HEK293 (cell line): ENCODE results near the gene OR2F2.

Experiments
- CTCF ChIA-PET: fragments of 350-600 bp; formaldehyde crosslinking; extraction: SDS; loops from one replicate; lab custom pipeline; 2021; ENCODE audit warnings: antibody characterized with exemption; lab: Yijun Ruan, JAX
- POLR2A ChIA-PET: fragments of 300-600 bp; formaldehyde crosslinking; extraction: SDS; loops from one replicate; lab custom pipeline; 2020; ENCODE audit warnings: antibody characterized with exemption, inconsistent platforms; lab: Yijun Ruan, JAX
- H3K27ac ChIP-seq: fragments of 200-500 bp; sonication (Bioruptor generic); 2 replicates; pipeline ENCODE4 v1.5.1; 2014; ENCODE audit warnings: low read depth, low read length, control low read depth, inconsistent platforms; ENCODE audit errors: extremely low read depth
- H3K36me3 ChIP-seq, 2 experiments: fragments of 200-500 bp in 1 of 2; sonication (Bioruptor generic) in 1 of 2; 1 replicate in 1 of 2; 2 replicates in 1 of 2; pipeline ENCODE4 v1.5.1; 2014 to 2017; ENCODE audit warnings: inconsistent platforms in 2 of 2, low read length in 2 of 2; ENCODE audit not compliant: control insufficient read depth in 2 of 2, insufficient read depth in 1 of 2
- H3K4me1 ChIP-seq: fragments of 200-500 bp; sonication (Bioruptor generic); 2 replicates; pipeline ENCODE4 v1.5.1; 2014; ENCODE audit warnings: mild to moderate bottlenecking, low read length, inconsistent platforms; ENCODE audit not compliant: control insufficient read depth, insufficient read depth
- H3K4me3 ChIP-seq: 2 replicates; pipeline ENCODE4 v1.5.1; 2011; ENCODE audit warnings: low read depth, mild to moderate bottlenecking, control low read depth, low read length, moderate library complexity
- H3K9me3 ChIP-seq: fragments of 200-500 bp; sonication (Bioruptor generic); 2 replicates; pipeline ENCODE4 v1.5.1; 2014; ENCODE audit warnings: low read depth, low read length, inconsistent platforms; ENCODE audit not compliant: control insufficient read depth, insufficient read depth
- EGR2 ChIP-seq: fragments of 450-650 bp; formaldehyde crosslinking; IDR thresholded peaks from 2 replicates; pipeline ENCODE4 v1.5.1; 2016; ENCODE audit warnings: low read depth, missing biosample characterization, missing genetic modification characterization
- ELK4 ChIP-seq: IDR thresholded peaks from 2 replicates; pipeline ENCODE4 v1.6.1; 2011; ENCODE audit warnings: mild to moderate bottlenecking, low read depth, low read length, borderline replicate concordance
- FEZF1 ChIP-seq: fragments of 450-650 bp; formaldehyde crosslinking; IDR thresholded peaks from 2 replicates; pipeline ENCODE4 v1.5.1; 2016; ENCODE audit warnings: missing biosample characterization, missing genetic modification characterization
- HOXD13 ChIP-seq: sonication (generic); formaldehyde crosslinking; IDR thresholded peaks from 2 replicates; pipeline ENCODE4 v1.8.0; 2022; ENCODE audit warnings: missing genetic modification reagents, borderline replicate concordance
- OSR2 ChIP-seq: fragments of 450-650 bp; formaldehyde crosslinking; IDR thresholded peaks from 2 replicates; pipeline ENCODE4 v1.5.1; 2016; ENCODE audit warnings: missing biosample characterization, missing genetic modification characterization
- ZBTB10 ChIP-seq: fragments of 450-650 bp; formaldehyde crosslinking; IDR thresholded peaks from 2 replicates; pipeline ENCODE4 v1.5.1; 2016; ENCODE audit warnings: missing biosample characterization, missing genetic modification characterization
- ZBTB48 ChIP-seq: fragments of 450-650 bp; formaldehyde crosslinking; IDR thresholded peaks from 2 replicates; pipeline ENCODE4 v1.5.1; 2016; ENCODE audit warnings: missing biosample characterization, missing genetic modification characterization
- ZFHX2 ChIP-seq: fragments of 450-650 bp; formaldehyde crosslinking; conservative IDR thresholded peaks from 2 replicates; pipeline ENCODE4 v1.5.1; 2016; ENCODE audit warnings: missing biosample characterization, missing genetic modification characterization
- ZIC2 ChIP-seq: fragments of 450-650 bp; formaldehyde crosslinking; IDR thresholded peaks from 2 replicates; pipeline ENCODE4 v1.5.1; 2016; ENCODE audit warnings: missing biosample characterization, missing genetic modification characterization
- ZNF10 ChIP-seq: fragments of 450-650 bp; formaldehyde crosslinking; IDR thresholded peaks from 2 replicates; pipeline ENCODE4 v1.5.1; 2017; ENCODE audit warnings: missing biosample characterization, missing genetic modification characterization
- ZNF155 ChIP-seq: fragments of 450-650 bp; formaldehyde crosslinking; IDR thresholded peaks from 2 replicates; pipeline ENCODE4 v1.5.1; 2016; ENCODE audit warnings: missing biosample characterization, missing genetic modification characterization
- ZNF202 ChIP-seq: fragments of 450-650 bp; formaldehyde crosslinking; IDR thresholded peaks from 2 replicates; pipeline ENCODE4 v1.5.1; 2016; ENCODE audit warnings: missing biosample characterization, missing genetic modification characterization, borderline replicate concordance
- ZNF426 ChIP-seq: fragments of 450-650 bp; formaldehyde crosslinking; IDR thresholded peaks from 2 replicates; pipeline ENCODE4 v1.5.1; 2017; ENCODE audit warnings: missing biosample characterization, missing genetic modification characterization, mild to moderate bottlenecking, inconsistent platforms, moderate library complexity
- ZNF560 ChIP-seq: fragments of 450-650 bp; formaldehyde crosslinking; IDR thresholded peaks from 2 replicates; pipeline ENCODE4 v1.5.1; 2017; ENCODE audit warnings: missing biosample characterization, missing genetic modification characterization, borderline replicate concordance
- ZNF596 ChIP-seq: fragments of 450-650 bp; IDR thresholded peaks from 2 replicates; pipeline ENCODE4 v1.5.0; 2018; ENCODE audit warnings: missing biosample characterization, mild to moderate bottlenecking, missing genetic modification characterization, moderate library complexity
- ZNF658 ChIP-seq: fragments of 450-650 bp; formaldehyde crosslinking; IDR thresholded peaks from 2 replicates; pipeline ENCODE4; 2016; ENCODE audit warnings: missing biosample characterization, missing genetic modification characterization
- ZNF664 ChIP-seq: fragments of 450-650 bp; formaldehyde crosslinking; IDR thresholded peaks from 2 replicates; pipeline ENCODE4 v1.5.1; 2016; ENCODE audit warnings: missing biosample characterization, missing genetic modification characterization
- ZNF677 ChIP-seq: fragments of 450-650 bp; IDR thresholded peaks from 2 replicates; pipeline ENCODE4 v1.5.0; 2018; ENCODE audit warnings: missing biosample characterization, mild to moderate bottlenecking, missing genetic modification characterization, moderate library complexity

Gene OR2F2

GRCh38 chr7:143929224-143929920 is 5.7 kb upstream of the OR2F2 start:
- ChIA-PET CTCF (interaction anchor here (0.6 to 1.5 kb wide), 2 partner anchors 28 to 1526 kb away, joined by 5 to 6 read pairs; no protein-coding TSS in a partner anchor), POLR2A (interaction anchor here (0.8 kb wide), 1 partner anchor 27 kb away, joined by 3 read pairs; the partner anchor contains the start of gene TCAF1)
- TF ChIP-seq ZNF664: no peak
- H3K36me3 ChIP-seq: no peaks in the 10 kb centered on the region
- H3K27ac ChIP-seq: no peak overlapping the region
- H3K4me3 ChIP-seq: no peak overlapping the region
- no peaks in the 10 kb centered on the region for H3K4me1 ChIP-seq
- no peaks in the 10 kb centered on the region for H3K9me3 ChIP-seq

GRCh38 chr7:143931739-143932138 is 3.3 kb upstream of the OR2F2 start:
- no peaks in the 10 kb centered on the region for H3K36me3 ChIP-seq
- ChIA-PET CTCF (interaction anchor here (0.5 kb wide), 1 partner anchor 34 kb away, joined by 5 read pairs; no protein-coding TSS in a partner anchor), POLR2A (no interaction called here)
- no peaks in the 10 kb centered on the region for H3K4me1 ChIP-seq
- H3K9me3 ChIP-seq: no peaks in the 10 kb centered on the region
- TF ChIP-seq ZNF155 (tag by site-specific recombination) (no peak), ZNF426 (no peak), ZNF560 (tag by site-specific recombination) (no peak), ZNF658 (tag by site-specific recombination) (no peak), ELK4 (no peak), ZIC2 (no peak), OSR2 (tag by site-specific recombination) (no peak), ZNF10 (tag by site-specific recombination) (no peak), ZNF677 (no peak), FEZF1 (tag by site-specific recombination) (no peak), ZNF596 (tag by site-specific recombination) (no peak), ZBTB48 (no peak), ZBTB10 (tag by site-specific recombination) (no peak), ZNF202 (no peak)
- no peak overlapping the region for H3K4me3 ChIP-seq
- H3K27ac ChIP-seq: no peak overlapping the region

GRCh38 chr7:143936087-143937009 is 1.3 kb downstream of the OR2F2 start:
- CTCF ChIA-PET: no interaction called here
- no peaks in the 10 kb centered on the region for H3K9me3 ChIP-seq
- POLR2A ChIA-PET: no interaction called here
- TF ChIP-seq EGR2 (peak; percentile 35; the same call in 1 of the 2 replicates), ZFHX2 (tag by site-specific recombination) (peak; percentile 50), HOXD13 (no peak)
- TF ChIP-seq, all 188 proteins: peak for 2
- Histone ChIP-seq H3K4me3 (no peak overlapping the region), H3K27ac (no peak overlapping the region), H3K4me1 (no peaks in the 10 kb centered on the region), H3K36me3 (no peaks in the 10 kb centered on the region)
